ENCODE measurements around the gene PRIMA1.

Gene PRIMA1

GRCh38 chr14:93683226-93683625, 105.1 kb downstream of the PRIMA1 start:
- no peak overlapping the region for H3K4me3 ChIP-seq (ENCODE audit: low read depth, low read length)
- no peak for TF ChIP-seq CTCF (IDR thresholded peaks at IDR 0.05; ENCODE audit: borderline replicate concordance, insufficient read depth, low read depth, low read length)

- no peak overlapping the region for H3K4me3 ChIP-seq (ENCODE audit: low read depth, low read length)
- no peak for TF ChIP-seq CTCF (IDR thresholded peaks at IDR 0.05; ENCODE audit: borderline replicate concordance, insufficient read depth, low read depth, low read length)
Measured at GRCh38 chr14:93682459-93682858, 105.8 kb downstream of the PRIMA1 start.

GRCh38 chr14:93676416-93676958, 111.8 kb downstream of the PRIMA1 start:
- no peak for TF ChIP-seq CTCF (IDR thresholded peaks at IDR 0.05; ENCODE audit: borderline replicate concordance, insufficient read depth, low read depth, low read length)
- H3K4me3 ChIP-seq (ENCODE audit: low read depth, low read length) = no peak overlapping the region

- TF ChIP-seq CTCF (IDR thresholded peaks at IDR 0.05; ENCODE audit: borderline replicate concordance, insufficient read depth, low read depth, low read length) = no peak
- no peak overlapping the region for H3K4me3 ChIP-seq (ENCODE audit: low read depth, low read length)
Measured at GRCh38 chr14:93675651-93676050, 112.6 kb downstream of the PRIMA1 start.

GRCh38 chr14:93674343-93674742, 113.9 kb downstream of the PRIMA1 start:
- no peak overlapping the region for H3K4me3 ChIP-seq (ENCODE audit: low read depth, low read length)
- TF ChIP-seq CTCF (IDR thresholded peaks at IDR 0.05; ENCODE audit: borderline replicate concordance, insufficient read depth, low read depth, low read length) = no peak

- no peak for TF ChIP-seq CTCF (IDR thresholded peaks at IDR 0.05; ENCODE audit: borderline replicate concordance, insufficient read depth, low read depth, low read length)
- H3K4me3 ChIP-seq (ENCODE audit: low read depth, low read length) = no peak overlapping the region
Measured at GRCh38 chr14:93669632-93670031, 118.7 kb downstream of the PRIMA1 start.
